HEK293 (cell line): ENCODE measurements around the gene CACNA1G.

ENCODE experiments used
- CTCF ChIA-PET: fragments of 350-600 bp; formaldehyde crosslinking; extraction: SDS; loops from one replicate; lab custom pipeline; 2021; ENCODE audit warnings: antibody characterized with exemption; lab: Yijun Ruan, JAX
- POLR2A ChIA-PET: fragments of 300-600 bp; formaldehyde crosslinking; extraction: SDS; loops from one replicate; lab custom pipeline; 2020; ENCODE audit warnings: antibody characterized with exemption, inconsistent platforms; lab: Yijun Ruan, JAX
- H3K27ac ChIP-seq: fragments of 200-500 bp; sonication (Bioruptor generic); 2 replicates; pipeline ENCODE4 v1.5.1; 2014; ENCODE audit warnings: low read depth, low read length, control low read depth, inconsistent platforms; ENCODE audit errors: extremely low read depth
- H3K36me3 ChIP-seq, 2 experiments: fragments of 200-500 bp in 1 of 2; sonication (Bioruptor generic) in 1 of 2; 1 replicate in 1 of 2; 2 replicates in 1 of 2; pipeline ENCODE4 v1.5.1; 2014 to 2017; ENCODE audit warnings: inconsistent platforms in 2 of 2, low read length in 2 of 2; ENCODE audit not compliant: control insufficient read depth in 2 of 2, insufficient read depth in 1 of 2
- H3K4me1 ChIP-seq: fragments of 200-500 bp; sonication (Bioruptor generic); 2 replicates; pipeline ENCODE4 v1.5.1; 2014; ENCODE audit warnings: mild to moderate bottlenecking, low read length, inconsistent platforms; ENCODE audit not compliant: control insufficient read depth, insufficient read depth
- H3K4me3 ChIP-seq: 2 replicates; pipeline ENCODE4 v1.5.1; 2011; ENCODE audit warnings: low read depth, mild to moderate bottlenecking, control low read depth, low read length, moderate library complexity
- H3K9me3 ChIP-seq: fragments of 200-500 bp; sonication (Bioruptor generic); 2 replicates; pipeline ENCODE4 v1.5.1; 2014; ENCODE audit warnings: low read depth, low read length, inconsistent platforms; ENCODE audit not compliant: control insufficient read depth, insufficient read depth
- ATF2 ChIP-seq: fragments of 450-650 bp; formaldehyde crosslinking; IDR thresholded peaks from 2 replicates; pipeline ENCODE4 v1.5.1; 2016; ENCODE audit warnings: missing biosample characterization, missing genetic modification characterization, low read depth
- INSM2 ChIP-seq: fragments of 450-650 bp; formaldehyde crosslinking; IDR thresholded peaks from 2 replicates; pipeline ENCODE4 v1.5.1; 2016; ENCODE audit warnings: missing biosample characterization, missing genetic modification characterization
- KLF16 ChIP-seq: fragments of 450-650 bp; formaldehyde crosslinking; IDR thresholded peaks from 2 replicates; pipeline ENCODE4 v1.5.1; 2017; ENCODE audit warnings: missing biosample characterization, missing genetic modification characterization
- SCRT1 ChIP-seq: fragments of 450-650 bp; formaldehyde crosslinking; IDR thresholded peaks from 2 replicates; pipeline ENCODE4 v1.5.1; 2016; ENCODE audit warnings: missing biosample characterization, missing genetic modification characterization, borderline replicate concordance
- SCRT2 ChIP-seq: fragments of 450-650 bp; formaldehyde crosslinking; IDR thresholded peaks from 2 replicates; pipeline ENCODE4 v1.5.1; 2016; ENCODE audit warnings: missing biosample characterization, missing genetic modification characterization
- SETDB1 ChIP-seq: IDR thresholded peaks from one replicate; pipeline ENCODE4 v1.6.1; 2017; ENCODE audit warnings: mild to moderate bottlenecking, low read length, moderate library complexity, mixed read lengths; ENCODE audit not compliant: insufficient read length
- SP3 ChIP-seq: fragments of 450-650 bp; formaldehyde crosslinking; IDR thresholded peaks from 2 replicates; pipeline ENCODE4 v1.5.1; 2016; ENCODE audit warnings: missing biosample characterization, missing genetic modification characterization
- ZBTB26 ChIP-seq: fragments of 450-650 bp; formaldehyde crosslinking; optimal IDR thresholded peaks from 2 replicates; pipeline ENCODE3; 2016; ENCODE audit warnings: missing biosample characterization, mild to moderate bottlenecking, missing genetic modification characterization
- ZBTB48 ChIP-seq: fragments of 450-650 bp; formaldehyde crosslinking; IDR thresholded peaks from 2 replicates; pipeline ENCODE4 v1.5.1; 2016; ENCODE audit warnings: missing biosample characterization, missing genetic modification characterization
- ZNF214 ChIP-seq: fragments of 450-650 bp; formaldehyde crosslinking; IDR thresholded peaks from 2 replicates; pipeline ENCODE4 v1.5.1; 2017; ENCODE audit warnings: missing biosample characterization, mild to moderate bottlenecking, missing genetic modification characterization, borderline replicate concordance
- ZNF292 ChIP-seq: fragments of 450-650 bp; formaldehyde crosslinking; IDR thresholded peaks from 2 replicates; pipeline ENCODE4 v1.5.1; 2016; ENCODE audit warnings: low read depth, missing biosample characterization, missing genetic modification characterization, borderline replicate concordance
- ZNF530 ChIP-seq: fragments of 450-650 bp; formaldehyde crosslinking; IDR thresholded peaks from 2 replicates; pipeline ENCODE4 v1.5.1; 2016; ENCODE audit warnings: low read depth, missing biosample characterization, missing genetic modification characterization
- ZNF701 ChIP-seq: fragments of 450-650 bp; formaldehyde crosslinking; IDR thresholded peaks from 2 replicates; pipeline ENCODE4 v1.5.1; 2016; ENCODE audit warnings: missing biosample characterization, missing genetic modification characterization
- ZNF747 ChIP-seq: fragments of 450-650 bp; formaldehyde crosslinking; IDR thresholded peaks from 2 replicates; pipeline ENCODE4 v1.5.1; 2016; ENCODE audit warnings: missing biosample characterization, missing genetic modification characterization
- ZNF768 ChIP-seq: fragments of 450-650 bp; formaldehyde crosslinking; IDR thresholded peaks from 2 replicates; pipeline ENCODE4 v1.5.1; 2018; ENCODE audit warnings: missing biosample characterization, mild to moderate bottlenecking, missing genetic modification characterization
- ZNF791 ChIP-seq: fragments of 450-650 bp; formaldehyde crosslinking; IDR thresholded peaks from 2 replicates; pipeline ENCODE4 v1.5.1; 2016; ENCODE audit warnings: missing biosample characterization, missing genetic modification characterization
- TF ChIP-seq, protein P1 (sequence below): fragments of 450-650 bp; formaldehyde crosslinking; IDR thresholded peaks from 2 replicates; pipeline ENCODE4 v1.5.1; 2016; ENCODE audit warnings: missing biosample characterization, missing genetic modification characterization
- TF ChIP-seq, protein P2 (sequence below): fragments of 450-650 bp; formaldehyde crosslinking; IDR thresholded peaks from 2 replicates; pipeline ENCODE4 v1.5.1; 2016; ENCODE audit warnings: missing biosample characterization, missing genetic modification characterization
- TF ChIP-seq, protein P3 (sequence below): fragments of 450-650 bp; formaldehyde crosslinking; IDR thresholded peaks from 2 replicates; pipeline ENCODE4 v1.5.1; 2016; ENCODE audit warnings: missing biosample characterization, missing genetic modification characterization
- TF ChIP-seq, protein P4 (sequence below): fragments of 450-650 bp; formaldehyde crosslinking; IDR thresholded peaks from 2 replicates; pipeline ENCODE4 v1.5.1; 2016; ENCODE audit warnings: missing biosample characterization, missing genetic modification characterization

Gene CACNA1G

DNA sequence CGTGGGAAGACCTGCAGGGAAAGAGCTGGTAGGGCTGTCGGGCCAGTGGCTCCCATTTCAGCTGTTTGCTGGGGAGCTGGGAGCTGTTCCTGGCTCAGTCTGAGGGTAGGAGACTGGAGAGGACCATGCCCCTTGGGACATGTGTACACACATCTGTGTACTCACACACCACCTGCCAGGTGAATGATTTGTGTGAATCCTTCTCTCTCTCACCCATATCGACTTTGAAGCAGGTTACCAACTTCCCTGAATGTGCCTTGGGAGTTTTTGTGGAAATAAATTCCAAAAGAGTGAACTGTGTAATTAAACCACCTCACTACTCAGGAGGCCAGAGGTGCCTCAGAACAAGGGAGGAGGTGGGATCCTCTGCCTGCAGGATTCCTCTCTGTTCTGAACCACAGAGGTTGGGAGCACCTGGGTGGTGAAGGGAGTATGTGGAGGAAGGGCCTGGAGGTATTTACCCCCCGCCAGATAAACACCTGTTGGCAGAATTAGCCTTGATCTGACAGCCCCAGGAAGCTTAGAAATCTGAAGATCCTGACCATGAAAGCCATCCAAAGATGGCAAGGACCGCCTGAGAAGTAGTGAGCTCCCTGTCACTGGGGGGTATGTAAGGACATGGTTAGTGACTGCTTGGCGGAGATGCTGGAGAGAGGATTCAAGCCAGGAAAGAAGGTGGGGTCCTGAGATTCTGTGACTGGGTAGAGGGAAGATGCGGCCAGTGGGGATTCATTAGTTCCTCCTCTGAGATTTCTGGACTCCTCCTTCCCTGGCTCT is 77.5 kb downstream of the CACNA1G start:
- ChIA-PET CTCF (interaction anchor here (0.6 to 7.5 kb wide), 17 partner anchors 10 to 276 kb away, joined by 3 to 130 read pairs (median 5); partner anchors contain the start of gene RSAD1), POLR2A (interaction anchor here (1.3 to 1.9 kb wide), 4 partner anchors 8 to 81 kb away, joined by 5 to 8 read pairs (median 6); partner anchors contain the start of gene LUC7L3)
- H3K9me3 ChIP-seq = no peaks in the 10 kb centered on the region
- H3K36me3 ChIP-seq = no peaks in the 10 kb centered on the region
- TF ChIP-seq SETDB1 = no peak
- TF ChIP-seq SCRT1 (tag by site-specific recombination) = no peak
- no peak for TF ChIP-seq ZNF292 (tag by site-specific recombination)
- TF ChIP-seq ZNF214 (tag by site-specific recombination) = no peak
- TF ChIP-seq ZBTB26 (tag by site-specific recombination) = no peak
- TF ChIP-seq SCRT2 (tag by site-specific recombination) = peak; percentile 60
- no peak for TF ChIP-seq KLF16
- TF ChIP-seq, protein P1, sequence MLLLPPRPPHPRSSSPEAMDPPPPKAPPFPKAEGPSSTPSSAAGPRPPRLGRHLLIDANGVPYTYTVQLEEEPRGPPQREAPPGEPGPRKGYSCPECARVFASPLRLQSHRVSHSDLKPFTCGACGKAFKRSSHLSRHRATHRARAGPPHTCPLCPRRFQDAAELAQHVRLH (tag by site-specific recombination) = peak; percentile 40; the same call in 1 of the 2 replicates
- peaks cover 3% of the 10 kb centered on the region for H3K4me1 ChIP-seq
- no peak overlapping the region for H3K27ac ChIP-seq
- H3K4me3 ChIP-seq = no peak overlapping the region

- Histone ChIP-seq H3K4me1 (peaks cover 3% of the 10 kb centered on the region), H3K9me3 (no peaks in the 10 kb centered on the region), H3K4me3 (no peak overlapping the region), H3K36me3 (no peaks in the 10 kb centered on the region), H3K27ac (no peak overlapping the region)
- ChIA-PET POLR2A (interaction anchor here (0.5 to 1.9 kb wide), 12 partner anchors 8 to 583 kb away, joined by 3 to 11 read pairs (median 5); partner anchors contain the start of genes ANKRD40, CACNA1G, ITGA3 and LUC7L3), CTCF (interaction anchor here (0.6 to 7.5 kb wide), 15 partner anchors 10 to 276 kb away, joined by 3 to 130 read pairs (median 5); partner anchors contain the start of gene RSAD1)
- TF ChIP-seq, protein P2, sequence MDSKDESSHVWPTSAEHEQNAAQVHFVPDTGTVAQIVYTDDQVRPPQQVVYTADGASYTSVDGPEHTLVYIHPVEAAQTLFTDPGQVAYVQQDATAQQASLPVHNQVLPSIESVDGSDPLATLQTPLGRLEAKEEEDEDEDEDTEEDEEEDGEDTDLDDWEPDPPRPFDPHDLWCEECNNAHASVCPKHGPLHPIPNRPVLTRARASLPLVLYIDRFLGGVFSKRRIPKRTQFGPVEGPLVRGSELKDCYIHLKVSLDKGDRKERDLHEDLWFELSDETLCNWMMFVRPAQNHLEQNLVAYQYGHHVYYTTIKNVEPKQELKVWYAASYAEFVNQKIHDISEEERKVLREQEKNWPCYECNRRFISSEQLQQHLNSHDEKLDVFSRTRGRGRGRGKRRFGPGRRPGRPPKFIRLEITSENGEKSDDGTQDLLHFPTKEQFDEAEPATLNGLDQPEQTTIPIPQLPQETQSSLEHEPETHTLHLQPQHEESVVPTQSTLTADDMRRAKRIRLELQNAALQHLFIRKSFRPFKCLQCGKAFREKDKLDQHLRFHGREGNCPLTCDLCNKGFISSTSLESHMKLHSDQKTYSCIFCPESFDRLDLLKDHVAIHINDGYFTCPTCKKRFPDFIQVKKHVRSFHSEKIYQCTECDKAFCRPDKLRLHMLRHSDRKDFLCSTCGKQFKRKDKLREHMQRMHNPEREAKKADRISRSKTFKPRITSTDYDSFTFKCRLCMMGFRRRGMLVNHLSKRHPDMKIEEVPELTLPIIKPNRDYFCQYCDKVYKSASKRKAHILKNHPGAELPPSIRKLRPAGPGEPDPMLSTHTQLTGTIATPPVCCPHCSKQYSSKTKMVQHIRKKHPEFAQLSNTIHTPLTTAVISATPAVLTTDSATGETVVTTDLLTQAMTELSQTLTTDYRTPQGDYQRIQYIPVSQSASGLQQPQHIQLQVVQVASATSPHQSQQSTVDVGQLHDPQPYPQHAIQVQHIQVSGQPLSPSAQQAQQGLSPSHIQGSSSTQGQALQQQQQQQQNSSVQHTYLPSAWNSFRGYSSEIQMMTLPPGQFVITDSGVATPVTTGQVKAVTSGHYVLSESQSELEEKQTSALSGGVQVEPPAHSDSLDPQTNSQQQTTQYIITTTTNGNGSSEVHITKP = peak; percentile 63
- TF ChIP-seq ZNF791 (tag by site-specific recombination) (no peak), ATF2 (tag by site-specific recombination) (0 out of 2 replicates have a peak, but pooled peaks have one; percentile 31), SP3 (tag by site-specific recombination) (no peak), ZNF530 (tag by site-specific recombination) (no peak), ZNF768 (peak; percentile 77; the same call in 1 of the 2 replicates), INSM2 (tag by site-specific recombination) (no peak), ZBTB48 (tag by site-specific recombination) (peak; percentile 75), ZNF701 (tag by site-specific recombination) (no peak), ZNF747 (tag by site-specific recombination) (no peak)
- TF ChIP-seq, protein P3, sequence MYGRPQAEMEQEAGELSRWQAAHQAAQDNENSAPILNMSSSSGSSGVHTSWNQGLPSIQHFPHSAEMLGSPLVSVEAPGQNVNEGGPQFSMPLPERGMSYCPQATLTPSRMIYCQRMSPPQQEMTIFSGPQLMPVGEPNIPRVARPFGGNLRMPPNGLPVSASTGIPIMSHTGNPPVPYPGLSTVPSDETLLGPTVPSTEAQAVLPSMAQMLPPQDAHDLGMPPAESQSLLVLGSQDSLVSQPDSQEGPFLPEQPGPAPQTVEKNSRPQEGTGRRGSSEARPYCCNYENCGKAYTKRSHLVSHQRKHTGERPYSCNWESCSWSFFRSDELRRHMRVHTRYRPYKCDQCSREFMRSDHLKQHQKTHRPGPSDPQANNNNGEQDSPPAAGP (tag by site-specific recombination) = peak; percentile 54; the same call in 1 of the 2 replicates
- TF ChIP-seq, protein P4, sequence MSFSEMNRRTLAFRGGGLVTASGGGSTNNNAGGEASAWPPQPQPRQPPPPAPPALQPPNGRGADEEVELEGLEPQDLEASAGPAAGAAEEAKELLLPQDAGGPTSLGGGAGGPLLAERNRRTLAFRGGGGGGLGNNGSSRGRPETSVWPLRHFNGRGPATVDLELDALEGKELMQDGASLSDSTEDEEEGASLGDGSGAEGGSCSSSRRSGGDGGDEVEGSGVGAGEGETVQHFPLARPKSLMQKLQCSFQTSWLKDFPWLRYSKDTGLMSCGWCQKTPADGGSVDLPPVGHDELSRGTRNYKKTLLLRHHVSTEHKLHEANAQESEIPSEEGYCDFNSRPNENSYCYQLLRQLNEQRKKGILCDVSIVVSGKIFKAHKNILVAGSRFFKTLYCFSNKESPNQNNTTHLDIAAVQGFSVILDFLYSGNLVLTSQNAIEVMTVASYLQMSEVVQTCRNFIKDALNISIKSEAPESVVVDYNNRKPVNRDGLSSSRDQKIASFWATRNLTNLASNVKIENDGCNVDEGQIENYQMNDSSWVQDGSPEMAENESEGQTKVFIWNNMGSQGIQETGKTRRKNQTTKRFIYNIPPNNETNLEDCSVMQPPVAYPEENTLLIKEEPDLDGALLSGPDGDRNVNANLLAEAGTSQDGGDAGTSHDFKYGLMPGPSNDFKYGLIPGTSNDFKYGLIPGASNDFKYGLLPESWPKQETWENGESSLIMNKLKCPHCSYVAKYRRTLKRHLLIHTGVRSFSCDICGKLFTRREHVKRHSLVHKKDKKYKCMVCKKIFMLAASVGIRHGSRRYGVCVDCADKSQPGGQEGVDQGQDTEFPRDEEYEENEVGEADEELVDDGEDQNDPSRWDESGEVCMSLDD (tag by site-specific recombination) = no peak
These were observed 78.1 kb downstream of the CACNA1G start for GRCh38 chr17:50638606-50638965.
